ENCODE data around the gene FGF1.

DNA sequence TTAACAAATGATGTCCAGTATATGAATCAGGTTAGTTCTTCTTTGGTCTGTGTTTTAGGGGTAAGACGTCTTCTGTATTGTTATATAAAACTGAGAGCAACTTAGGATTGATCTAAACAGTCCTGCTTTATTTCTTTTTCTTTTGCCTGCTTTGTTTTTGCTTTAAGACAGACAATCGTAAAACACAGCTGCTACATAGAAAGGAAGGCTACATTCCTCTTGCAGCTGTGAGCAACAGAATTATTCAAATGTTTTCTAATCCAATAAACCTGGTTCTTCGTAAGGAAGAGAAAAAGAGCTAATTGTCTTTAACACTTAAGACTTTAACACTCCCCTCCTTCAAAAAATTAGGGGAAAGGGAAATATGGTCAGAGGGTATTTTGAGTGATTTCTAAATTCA lies 14.6 kb downstream of the FGF1 start:
- TF ChIP-seq, protein P1, sequence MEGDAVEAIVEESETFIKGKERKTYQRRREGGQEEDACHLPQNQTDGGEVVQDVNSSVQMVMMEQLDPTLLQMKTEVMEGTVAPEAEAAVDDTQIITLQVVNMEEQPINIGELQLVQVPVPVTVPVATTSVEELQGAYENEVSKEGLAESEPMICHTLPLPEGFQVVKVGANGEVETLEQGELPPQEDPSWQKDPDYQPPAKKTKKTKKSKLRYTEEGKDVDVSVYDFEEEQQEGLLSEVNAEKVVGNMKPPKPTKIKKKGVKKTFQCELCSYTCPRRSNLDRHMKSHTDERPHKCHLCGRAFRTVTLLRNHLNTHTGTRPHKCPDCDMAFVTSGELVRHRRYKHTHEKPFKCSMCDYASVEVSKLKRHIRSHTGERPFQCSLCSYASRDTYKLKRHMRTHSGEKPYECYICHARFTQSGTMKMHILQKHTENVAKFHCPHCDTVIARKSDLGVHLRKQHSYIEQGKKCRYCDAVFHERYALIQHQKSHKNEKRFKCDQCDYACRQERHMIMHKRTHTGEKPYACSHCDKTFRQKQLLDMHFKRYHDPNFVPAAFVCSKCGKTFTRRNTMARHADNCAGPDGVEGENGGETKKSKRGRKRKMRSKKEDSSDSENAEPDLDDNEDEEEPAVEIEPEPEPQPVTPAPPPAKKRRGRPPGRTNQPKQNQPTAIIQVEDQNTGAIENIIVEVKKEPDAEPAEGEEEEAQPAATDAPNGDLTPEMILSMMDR (IDR thresholded peaks at IDR 0.05): no peak
- no peak for TF ChIP-seq POLR2A (IDR thresholded peaks at IDR 0.05)
